AG10803 (cell line): ENCODE data around the gene FOXO6.

Experiments
- DNase-seq: peaks from one replicate; pipeline ENCODE4 v3.0.0; 2010; ENCODE audit warnings: low read depth
- H3K4me3 ChIP-seq: 2 replicates; pipeline ENCODE4 v1.5.1; 2011; ENCODE audit warnings: mild to moderate bottlenecking, low read length, control low read depth
- CTCF ChIP-seq: conservative IDR thresholded peaks from 2 replicates; pipeline ENCODE4 v1.5.1; 2011; ENCODE audit warnings: mild to moderate bottlenecking, low read length, control low read depth, inconsistent platforms

The FOXO6 gene

GRCh38 chr1:41381692-41382479 is 20.7 kb downstream of the FOXO6 start:
- TF ChIP-seq CTCF, result no peak
- DNase-seq, result peak; percentile 58
- H3K4me3 ChIP-seq, result peak overlapping the region; percentile 59

GRCh38 chr1:41382480-41383090 is 21.4 kb downstream of the FOXO6 start:
- peak; percentile 47 for DNase-seq
- H3K4me3 ChIP-seq, result peak overlapping the region; percentile 54
- TF ChIP-seq CTCF, result no peak

- TF ChIP-seq CTCF, result no peak
- peak; percentile 60 for DNase-seq
- H3K4me3 ChIP-seq, result peak overlapping the region; percentile 54
These were observed 22.0 kb downstream of the FOXO6 start for GRCh38 chr1:41383094-41383852.

GRCh38 chr1:41384579-41384978 is 23.3 kb downstream of the FOXO6 start:
- no peak for TF ChIP-seq CTCF
- DNase-seq, result no peak
- no peak overlapping the region for H3K4me3 ChIP-seq

- no peak for TF ChIP-seq CTCF
- H3K4me3 ChIP-seq, result no peak overlapping the region
- DNase-seq, result no peak
These were observed 24.4 kb downstream of the FOXO6 start for GRCh38 chr1:41385398-41386195.

- H3K4me3 ChIP-seq, result no peak overlapping the region
- no peak for DNase-seq
- TF ChIP-seq CTCF, result no peak
These were observed 25.0 kb downstream of the FOXO6 start for GRCh38 chr1:41386196-41386663.
